Epithelial cell of esophagus (primary cell): Measurements from ENCODE around the gene NCK1.
"Not testable (repeated sequence)": the region's sequence is repeated elsewhere in the genome, so short reads cannot be mapped to it uniquely, and the experiment has no call there.

ENCODE experiments used
- DNase-seq: peaks from one replicate; pipeline ENCODE4 v3.0.0; 2010; ENCODE audit warnings: low read depth
- H3K4me3 ChIP-seq: 2 replicates; pipeline ENCODE4 v1.5.1; 2011; ENCODE audit warnings: mild to moderate bottlenecking, low read length, control low read depth
- CTCF ChIP-seq: IDR thresholded peaks from 2 replicates; pipeline ENCODE4 v1.5.1; 2011; ENCODE audit warnings: low read depth, mild to moderate bottlenecking, low read length, control low read depth, inconsistent platforms; ENCODE audit not compliant: insufficient read depth; ENCODE audit errors: missing control alignments

NCK1 gene

GRCh38 chr3:136889947-136890346 lies 27.9 kb downstream of the NCK1 start:
- H3K4me3 ChIP-seq: no peak overlapping the region
- DNase-seq: no peak
- TF ChIP-seq CTCF: no peak

GRCh38 chr3:136891934-136892855 lies 30.2 kb downstream of the NCK1 start:
- no peak for TF ChIP-seq CTCF
- DNase-seq: peak; percentile 72
- no peak overlapping the region for H3K4me3 ChIP-seq

- no peak for TF ChIP-seq CTCF
- DNase-seq: peak; percentile 94
- no peak overlapping the region for H3K4me3 ChIP-seq
These were observed 31.9 kb downstream of the NCK1 start for GRCh38 chr3:136893848-136894443.

GRCh38 chr3:136897171-136897570 lies 35.2 kb downstream of the NCK1 start:
- not testable (repeated sequence) for DNase-seq, H3K4me3 ChIP-seq

- no peak overlapping the region for H3K4me3 ChIP-seq
- no peak for DNase-seq
- TF ChIP-seq CTCF: no peak
These were observed 36.5 kb downstream of the NCK1 start for GRCh38 chr3:136898549-136898948.

- no peak for TF ChIP-seq CTCF
- no peak for DNase-seq
- no peak overlapping the region for H3K4me3 ChIP-seq
These were observed 36.9 kb downstream of the NCK1 start for GRCh38 chr3:136898954-136899353.

- no peak overlapping the region for H3K4me3 ChIP-seq
- DNase-seq: no peak
- TF ChIP-seq CTCF: no peak
These were observed 37.7 kb downstream of the NCK1 start for GRCh38 chr3:136899622-136900158.

GRCh38 chr3:136900694-136901093 lies 38.7 kb downstream of the NCK1 start:
- H3K4me3 ChIP-seq, DNase-seq: not testable (repeated sequence)
